ENCODE data around the gene ZNF277.

Gene ZNF277

GRCh38 chr7:112255388-112255720, 48.9 kb downstream of the ZNF277 start:
- FAIRE-seq = no peak

- FAIRE-seq = no peak
These were observed 50.6 kb downstream of the ZNF277 start for GRCh38 chr7:112257073-112257472.

- no peak for FAIRE-seq
These were observed 54.4 kb downstream of the ZNF277 start for GRCh38 chr7:112260911-112261310.

- FAIRE-seq = no peak
These were observed 55.5 kb downstream of the ZNF277 start for GRCh38 chr7:112262036-112262435.

- no peak for FAIRE-seq
These were observed 56.5 kb downstream of the ZNF277 start for GRCh38 chr7:112262855-112263487.

GRCh38 chr7:112263519-112263918, 57.0 kb downstream of the ZNF277 start:
- FAIRE-seq = no peak

GRCh38 chr7:112266141-112266540, 59.6 kb downstream of the ZNF277 start:
- FAIRE-seq = no peak

- FAIRE-seq = no peak
These were observed 60.2 kb downstream of the ZNF277 start for GRCh38 chr7:112266595-112267270.

GRCh38 chr7:112267944-112268691, 61.6 kb downstream of the ZNF277 start:
- no peak for FAIRE-seq

- FAIRE-seq = no peak
These were observed 64.7 kb downstream of the ZNF277 start for GRCh38 chr7:112271162-112271561.

- FAIRE-seq = no peak
These were observed 66.5 kb downstream of the ZNF277 start for GRCh38 chr7:112272921-112273561.

GRCh38 chr7:112279042-112279441, 72.5 kb downstream of the ZNF277 start:
- FAIRE-seq = no peak

- no peak for FAIRE-seq
These were observed 73.8 kb downstream of the ZNF277 start for GRCh38 chr7:112280267-112280666.

- no peak for FAIRE-seq
These were observed 76.1 kb downstream of the ZNF277 start for GRCh38 chr7:112282476-112283188.

GRCh38 chr7:112283382-112283910, 77.0 kb downstream of the ZNF277 start:
- FAIRE-seq = no peak

- no peak for FAIRE-seq
These were observed 80.0 kb downstream of the ZNF277 start for GRCh38 chr7:112286250-112287086.

- no peak for FAIRE-seq
These were observed 81.8 kb downstream of the ZNF277 start for GRCh38 chr7:112288301-112288700.

GRCh38 chr7:112290065-112290464, 83.6 kb downstream of the ZNF277 start:
- FAIRE-seq = no peak

GRCh38 chr7:112292162-112292561, 85.7 kb downstream of the ZNF277 start:
- FAIRE-seq = no peak

GRCh38 chr7:112293416-112293815, 86.9 kb downstream of the ZNF277 start:
- no peak for FAIRE-seq

GRCh38 chr7:112296432-112296831, 89.9 kb downstream of the ZNF277 start:
- FAIRE-seq = no peak

GRCh38 chr7:112297681-112298080, 91.2 kb downstream of the ZNF277 start:
- FAIRE-seq = no peak

Measured in colon (tissue), 2 donors.